Prostate gland (tissue), 2 donors: ENCODE measurements around the gene ASCC3.

Source experiments
- POLR2A ChIP-seq: fragments of 450-650 bp; IDR thresholded peaks from one replicate; pipeline ENCODE4 v1.6.1; 2016; ENCODE audit warnings: antibody characterized with exemption, mild to moderate bottlenecking
- POLR2AphosphoS5 ChIP-seq: sonication (generic); formaldehyde crosslinking; IDR thresholded peaks from one replicate; pipeline ENCODE4 v1.6.1; 2017; ENCODE audit warnings: antibody characterized with exemption
- TF ChIP-seq, protein P1 (sequence below), 4 experiments: fragments of 200-600 bp in 2 of 4; fragments of 450-650 bp in 2 of 4; sonication (generic) in 2 of 4; IDR thresholded peaks; 1 replicate in 3 of 4; 2 replicates in 1 of 4; pipeline ENCODE4 v1.5.1; 2016 to 2019; ENCODE audit warnings: antibody characterized with exemption in 4 of 4, mild to moderate bottlenecking in 2 of 4, moderate library complexity in 2 of 4

GRCh38 chr6:100865525-100865924, 15.6 kb downstream of the ASCC3 start:
- TF ChIP-seq, protein P1, sequence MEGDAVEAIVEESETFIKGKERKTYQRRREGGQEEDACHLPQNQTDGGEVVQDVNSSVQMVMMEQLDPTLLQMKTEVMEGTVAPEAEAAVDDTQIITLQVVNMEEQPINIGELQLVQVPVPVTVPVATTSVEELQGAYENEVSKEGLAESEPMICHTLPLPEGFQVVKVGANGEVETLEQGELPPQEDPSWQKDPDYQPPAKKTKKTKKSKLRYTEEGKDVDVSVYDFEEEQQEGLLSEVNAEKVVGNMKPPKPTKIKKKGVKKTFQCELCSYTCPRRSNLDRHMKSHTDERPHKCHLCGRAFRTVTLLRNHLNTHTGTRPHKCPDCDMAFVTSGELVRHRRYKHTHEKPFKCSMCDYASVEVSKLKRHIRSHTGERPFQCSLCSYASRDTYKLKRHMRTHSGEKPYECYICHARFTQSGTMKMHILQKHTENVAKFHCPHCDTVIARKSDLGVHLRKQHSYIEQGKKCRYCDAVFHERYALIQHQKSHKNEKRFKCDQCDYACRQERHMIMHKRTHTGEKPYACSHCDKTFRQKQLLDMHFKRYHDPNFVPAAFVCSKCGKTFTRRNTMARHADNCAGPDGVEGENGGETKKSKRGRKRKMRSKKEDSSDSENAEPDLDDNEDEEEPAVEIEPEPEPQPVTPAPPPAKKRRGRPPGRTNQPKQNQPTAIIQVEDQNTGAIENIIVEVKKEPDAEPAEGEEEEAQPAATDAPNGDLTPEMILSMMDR (IDR thresholded peaks at IDR 0.05): no peak
- no peak for TF ChIP-seq POLR2A
- no peak for TF ChIP-seq POLR2AphosphoS5
